ENCODE results near the gene SHANK2.

- TF ChIP-seq YY1 (IDR thresholded peaks at IDR 0.05; ENCODE audit: low read depth) (no peak), TAF1 (IDR thresholded peaks at IDR 0.05; ENCODE audit: low read depth) (no peak), MAX (IDR thresholded peaks at IDR 0.05) (no peak), TCF12 (IDR thresholded peaks at IDR 0.05; ENCODE audit: low read depth) (no peak), TEAD4 (IDR thresholded peaks at IDR 0.05) (no peak), EP300 (IDR thresholded peaks at IDR 0.05; ENCODE audit: borderline replicate concordance) (no peak), CREB1 (IDR thresholded peaks at IDR 0.05; ENCODE audit: low read depth) (no peak), FOXM1 (IDR thresholded peaks at IDR 0.05; ENCODE audit: borderline replicate concordance, low read depth) (no peak), EGR1 (IDR thresholded peaks at IDR 0.05) (no peak), CEBPB (IDR thresholded peaks at IDR 0.05) (no peak)
- TF ChIP-seq, protein P1, sequence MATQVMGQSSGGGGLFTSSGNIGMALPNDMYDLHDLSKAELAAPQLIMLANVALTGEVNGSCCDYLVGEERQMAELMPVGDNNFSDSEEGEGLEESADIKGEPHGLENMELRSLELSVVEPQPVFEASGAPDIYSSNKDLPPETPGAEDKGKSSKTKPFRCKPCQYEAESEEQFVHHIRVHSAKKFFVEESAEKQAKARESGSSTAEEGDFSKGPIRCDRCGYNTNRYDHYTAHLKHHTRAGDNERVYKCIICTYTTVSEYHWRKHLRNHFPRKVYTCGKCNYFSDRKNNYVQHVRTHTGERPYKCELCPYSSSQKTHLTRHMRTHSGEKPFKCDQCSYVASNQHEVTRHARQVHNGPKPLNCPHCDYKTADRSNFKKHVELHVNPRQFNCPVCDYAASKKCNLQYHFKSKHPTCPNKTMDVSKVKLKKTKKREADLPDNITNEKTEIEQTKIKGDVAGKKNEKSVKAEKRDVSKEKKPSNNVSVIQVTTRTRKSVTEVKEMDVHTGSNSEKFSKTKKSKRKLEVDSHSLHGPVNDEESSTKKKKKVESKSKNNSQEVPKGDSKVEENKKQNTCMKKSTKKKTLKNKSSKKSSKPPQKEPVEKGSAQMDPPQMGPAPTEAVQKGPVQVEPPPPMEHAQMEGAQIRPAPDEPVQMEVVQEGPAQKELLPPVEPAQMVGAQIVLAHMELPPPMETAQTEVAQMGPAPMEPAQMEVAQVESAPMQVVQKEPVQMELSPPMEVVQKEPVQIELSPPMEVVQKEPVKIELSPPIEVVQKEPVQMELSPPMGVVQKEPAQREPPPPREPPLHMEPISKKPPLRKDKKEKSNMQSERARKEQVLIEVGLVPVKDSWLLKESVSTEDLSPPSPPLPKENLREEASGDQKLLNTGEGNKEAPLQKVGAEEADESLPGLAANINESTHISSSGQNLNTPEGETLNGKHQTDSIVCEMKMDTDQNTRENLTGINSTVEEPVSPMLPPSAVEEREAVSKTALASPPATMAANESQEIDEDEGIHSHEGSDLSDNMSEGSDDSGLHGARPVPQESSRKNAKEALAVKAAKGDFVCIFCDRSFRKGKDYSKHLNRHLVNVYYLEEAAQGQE (IDR thresholded peaks at IDR 0.05; ENCODE audit: low read depth) = no peak
Observed at GRCh38 chr11:71237853-71238252, 14.5 kb downstream of the SHANK2 start.
